Neural progenitor cell (in vitro differentiated cells): ENCODE measurements around the gene AHSP.

Experiments used
- CTCF ChIP-seq: fragments of 200-600 bp; sonication (generic); IDR thresholded peaks from 2 replicates; pipeline ENCODE4 v1.5.1; 2017; ENCODE audit warnings: antibody characterized with exemption, mild to moderate bottlenecking
- EZH2 ChIP-seq: fragments of 200-600 bp; sonication (generic); IDR thresholded peaks from 2 replicates; pipeline ENCODE4 v1.6.1; 2017; ENCODE audit warnings: antibody characterized with exemption, mild to moderate bottlenecking, moderate library complexity

- no peak for TF ChIP-seq CTCF
- no peak for TF ChIP-seq EZH2
Measured at GRCh38 chr16:31485571-31485970, 42.1 kb upstream of the AHSP start.
